Mesenchymal stem cell (in vitro differentiated cells and primary cell): ENCODE measurements around the gene RSPO3.
"Not testable (repeated sequence)": the region's sequence is repeated elsewhere in the genome, so short reads cannot be mapped to it uniquely, and the experiment has no call there.

Experiments
- DNase-seq: peaks from one replicate; pipeline ENCODE4 v3.0.0-alpha.2; 2013
- H2AFZ ChIP-seq: one replicate; pipeline ENCODE4 v1.6.1; 2013; ENCODE audit warnings: low read depth, mild to moderate bottlenecking, control low read depth, inconsistent platforms, low read length, moderate library complexity
- H2AK5ac ChIP-seq: 2 replicates; pipeline ENCODE4 v1.6.1; 2013; ENCODE audit warnings: low read length, moderate library complexity, mild to moderate bottlenecking, inconsistent platforms; ENCODE audit not compliant: severe bottlenecking
- H2BK120ac ChIP-seq: one replicate; pipeline ENCODE4 v1.6.1; 2013; ENCODE audit warnings: low read depth, mild to moderate bottlenecking, inconsistent platforms, low read length, moderate library complexity
- H2BK12ac ChIP-seq, 2 experiments: one replicate each; pipeline ENCODE4 v1.6.1; 2013; ENCODE audit warnings: inconsistent platforms in 2 of 2, low read length in 2 of 2, mild to moderate bottlenecking in 2 of 2, moderate library complexity in 2 of 2, control low read depth in 1 of 2
- H2BK15ac ChIP-seq: one replicate; pipeline ENCODE4 v1.6.1; 2013; ENCODE audit warnings: mild to moderate bottlenecking, low read depth, inconsistent platforms; ENCODE audit not compliant: poor library complexity, severe bottlenecking
- H2BK5ac ChIP-seq: 2 replicates; pipeline ENCODE4 v1.6.1; 2013; ENCODE audit warnings: low read depth, mild to moderate bottlenecking, low read length, control low read depth, inconsistent platforms; ENCODE audit not compliant: poor library complexity, severe bottlenecking
- H3K14ac ChIP-seq, 2 experiments: one replicate each; pipeline ENCODE4 v1.6.1; 2013; ENCODE audit warnings: inconsistent platforms in 2 of 2, low read length in 2 of 2, control low read depth in 1 of 2, mild to moderate bottlenecking in 1 of 2, moderate library complexity in 1 of 2
- H3K18ac ChIP-seq, 2 experiments: one replicate each; pipeline ENCODE4 v1.6.1; 2013; ENCODE audit warnings: inconsistent platforms in 2 of 2, low read length in 2 of 2, control low read depth in 1 of 2, low read depth in 1 of 2, mild to moderate bottlenecking in 1 of 2
- H3K23ac ChIP-seq, 2 experiments: one replicate each; pipeline ENCODE4 v1.6.1; 2013; ENCODE audit warnings: inconsistent platforms in 2 of 2, low read length in 2 of 2, mild to moderate bottlenecking in 2 of 2, moderate library complexity in 2 of 2, control low read depth in 1 of 2
- H3K27ac ChIP-seq: 2 replicates; pipeline ENCODE4 v1.5.1; 2013; ENCODE audit warnings: mild to moderate bottlenecking, moderate library complexity, low read length, control low read depth, inconsistent platforms; ENCODE audit not compliant: poor library complexity, severe bottlenecking
- H3K27me3 ChIP-seq, 2 experiments: 2 replicates each; pipeline versions ENCODE4 v1.6.1 to v1.7.0; 2013; ENCODE audit warnings: low read length in 2 of 2, mild to moderate bottlenecking in 2 of 2, moderate library complexity in 2 of 2, control low read depth in 1 of 2, inconsistent platforms in 1 of 2; ENCODE audit not compliant: control insufficient read depth in 1 of 2, insufficient read depth in 1 of 2
- H3K36me3 ChIP-seq, 2 experiments: 2 replicates each; pipeline versions ENCODE4 v1.6.1 to v1.7.0; 2013; ENCODE audit warnings: low read length in 2 of 2, control low read depth in 1 of 2, inconsistent platforms in 1 of 2, low read depth in 1 of 2, mild to moderate bottlenecking in 1 of 2; ENCODE audit not compliant: insufficient read depth in 2 of 2, control insufficient read depth in 1 of 2
- H3K4ac ChIP-seq, 2 experiments: one replicate each; pipeline ENCODE4 v1.6.1; 2013; ENCODE audit warnings: inconsistent platforms in 2 of 2, low read length in 2 of 2, mild to moderate bottlenecking in 2 of 2, moderate library complexity in 2 of 2, control low read depth in 1 of 2, low read depth in 1 of 2
- H3K4me1 ChIP-seq: 2 replicates; pipeline ENCODE4 v1.6.1; 2013; ENCODE audit warnings: low read depth, low read length, control low read depth; ENCODE audit not compliant: control insufficient read depth, insufficient read depth
- H3K4me2 ChIP-seq: 2 replicates; pipeline ENCODE4 v1.6.1; 2013; ENCODE audit warnings: low read length, mild to moderate bottlenecking, inconsistent platforms; ENCODE audit not compliant: poor library complexity, severe bottlenecking
- H3K4me3 ChIP-seq, 2 experiments: 2 replicates each; pipeline versions ENCODE4 v1.5.1 to v1.7.0; 2013; ENCODE audit warnings: low read length in 2 of 2, mild to moderate bottlenecking in 2 of 2, control low read depth in 1 of 2, low read depth in 1 of 2; ENCODE audit not compliant: insufficient read depth in 1 of 2
- H3K79me1 ChIP-seq: replicated peaks from 2 replicates; pipeline ENCODE4 v1.6.1; 2013; ENCODE audit warnings: mild to moderate bottlenecking, control low read depth, low read length, inconsistent platforms; ENCODE audit not compliant: poor library complexity, severe bottlenecking
- H3K9ac ChIP-seq: 2 replicates; pipeline ENCODE4 v1.7.0; 2013; ENCODE audit warnings: mild to moderate bottlenecking, low read length, moderate library complexity
- H3K9me3 ChIP-seq: 2 replicates; pipeline ENCODE4 v1.7.0; 2013; ENCODE audit warnings: mild to moderate bottlenecking, low read length; ENCODE audit not compliant: control insufficient read depth
- H4K8ac ChIP-seq: one replicate; pipeline ENCODE4 v1.6.1; 2013; ENCODE audit warnings: inconsistent platforms, mild to moderate bottlenecking, low read length, moderate library complexity
- H4K91ac ChIP-seq: one replicate; pipeline ENCODE4 v1.6.1; 2013; ENCODE audit warnings: mild to moderate bottlenecking, low read length, inconsistent platforms
- WGBS: methylation state at CpG from one replicate; pipeline ENCODE4 v1.1.7; 2013; ENCODE audit warnings: mixed read lengths; 5-methylcytosine and 5-hydroxymethylcytosine counted together

RSPO3 gene

GRCh38 chr6:127233819-127234218 lies 115.3 kb downstream of the RSPO3 start:
- not testable (repeated sequence) for H3K79me1 ChIP-seq, H4K91ac ChIP-seq, H3K9ac ChIP-seq, H2BK5ac ChIP-seq, H3K4me3 ChIP-seq, H3K27me3 ChIP-seq, H3K4me2 ChIP-seq, H3K18ac ChIP-seq, H2BK15ac ChIP-seq, H3K4ac ChIP-seq, H4K8ac ChIP-seq, H3K9me3 ChIP-seq, H2AFZ ChIP-seq, H3K36me3 ChIP-seq, H2AK5ac ChIP-seq, H2BK120ac ChIP-seq, H3K14ac ChIP-seq, H3K27ac ChIP-seq, H3K23ac ChIP-seq, DNase-seq, H2BK12ac ChIP-seq, H3K4me1 ChIP-seq
- 100% methylated on average over 1 of the region's 3 CpGs for WGBS

GRCh38 chr6:127243501-127243900 lies 125.0 kb downstream of the RSPO3 start:
- Histone ChIP-seq H3K27me3 (no peaks in the 10 kb centered on the region), H3K4me1 (no peaks in the 10 kb centered on the region), H4K8ac (no peak overlapping the region), H4K91ac (no peak overlapping the region), H3K4me2 (no peak overlapping the region), H3K4me3 (no peak overlapping the region), H2AK5ac (no peak overlapping the region), H3K79me1 (no peaks in the 10 kb centered on the region), H3K18ac (no peak overlapping the region), H2BK15ac (no peak overlapping the region), H3K36me3 (no peaks in the 10 kb centered on the region), H3K27ac (no peak overlapping the region), H2BK12ac (no peak overlapping the region), H3K4ac (no peak overlapping the region), H3K9ac (no peak overlapping the region), H3K23ac (no peak overlapping the region), H2AFZ (no peak overlapping the region), H2BK5ac (no peak overlapping the region), H3K9me3 (no peaks in the 10 kb centered on the region), H3K14ac (no peak overlapping the region), H2BK120ac (no peak overlapping the region)
- no peak for DNase-seq
- WGBS, result no CpG with 5 or more reads among the region's 1 CpG
